Measurements from ENCODE around the gene DMD.

Gene DMD

GRCh38 chrX:31168551-31168950 is 2042.8 kb downstream of the DMD start:
- Histone ChIP-seq H3K27ac (ENCODE audit: low read length) (no peak overlapping the region), H3K9ac (ENCODE audit: low read length) (no peak overlapping the region), H3K36me3 (replicated peaks; ENCODE audit: insufficient read depth, low read length) (no peaks in the 10 kb centered on the region), H2AFZ (ENCODE audit: low read length) (no peak overlapping the region), H3K79me2 (ENCODE audit: low read length) (no peaks in the 10 kb centered on the region), H3K9me2 (replicated peaks; ENCODE audit: insufficient read depth, low read length) (no peaks in the 10 kb centered on the region), H3K4me1 (ENCODE audit: low read length) (no peaks in the 10 kb centered on the region), H3K27me3 (replicated peaks; ENCODE audit: insufficient read depth, low read length) (no peaks in the 10 kb centered on the region), H3K9me3 (replicated peaks; ENCODE audit: insufficient read depth, low read length) (no peaks in the 10 kb centered on the region), H3F3A (ENCODE audit: insufficient read depth, low read length) (no peaks in the 10 kb centered on the region), H3K4me3 (ENCODE audit: low read length) (no peak overlapping the region), H3K4me2 (ENCODE audit: low read depth, low read length) (no peak overlapping the region), H4K20me1 (ENCODE audit: insufficient read depth, low read length) (no peaks in the 10 kb centered on the region)
- TF ChIP-seq EZH2phosphoT487 (IDR thresholded peaks at IDR 0.05; ENCODE audit: low read length) (no peak), EZH2 (optimal IDR thresholded peaks at IDR 0.05; ENCODE audit: low read depth, low read length) (no peak)
- TF ChIP-seq, protein P1, sequence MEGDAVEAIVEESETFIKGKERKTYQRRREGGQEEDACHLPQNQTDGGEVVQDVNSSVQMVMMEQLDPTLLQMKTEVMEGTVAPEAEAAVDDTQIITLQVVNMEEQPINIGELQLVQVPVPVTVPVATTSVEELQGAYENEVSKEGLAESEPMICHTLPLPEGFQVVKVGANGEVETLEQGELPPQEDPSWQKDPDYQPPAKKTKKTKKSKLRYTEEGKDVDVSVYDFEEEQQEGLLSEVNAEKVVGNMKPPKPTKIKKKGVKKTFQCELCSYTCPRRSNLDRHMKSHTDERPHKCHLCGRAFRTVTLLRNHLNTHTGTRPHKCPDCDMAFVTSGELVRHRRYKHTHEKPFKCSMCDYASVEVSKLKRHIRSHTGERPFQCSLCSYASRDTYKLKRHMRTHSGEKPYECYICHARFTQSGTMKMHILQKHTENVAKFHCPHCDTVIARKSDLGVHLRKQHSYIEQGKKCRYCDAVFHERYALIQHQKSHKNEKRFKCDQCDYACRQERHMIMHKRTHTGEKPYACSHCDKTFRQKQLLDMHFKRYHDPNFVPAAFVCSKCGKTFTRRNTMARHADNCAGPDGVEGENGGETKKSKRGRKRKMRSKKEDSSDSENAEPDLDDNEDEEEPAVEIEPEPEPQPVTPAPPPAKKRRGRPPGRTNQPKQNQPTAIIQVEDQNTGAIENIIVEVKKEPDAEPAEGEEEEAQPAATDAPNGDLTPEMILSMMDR (IDR thresholded peaks at IDR 0.05; ENCODE audit: low read length): no peak
- no peak for DNase-seq

GRCh38 chrX:31166832-31167231 is 2044.5 kb downstream of the DMD start:
- H3K4me2 ChIP-seq (ENCODE audit: low read depth, low read length): no peak overlapping the region
- H3K9me3 ChIP-seq (replicated peaks; ENCODE audit: insufficient read depth, low read length): no peaks in the 10 kb centered on the region
- H3K9ac ChIP-seq (ENCODE audit: low read length): no peak overlapping the region
- no peaks in the 10 kb centered on the region for H3K79me2 ChIP-seq (ENCODE audit: low read length)
- no peaks in the 10 kb centered on the region for H3K9me2 ChIP-seq (replicated peaks; ENCODE audit: insufficient read depth, low read length)
- no peaks in the 10 kb centered on the region for H3K36me3 ChIP-seq (replicated peaks; ENCODE audit: insufficient read depth, low read length)
- H2AFZ ChIP-seq (ENCODE audit: low read length): no peak overlapping the region
- TF ChIP-seq EZH2phosphoT487 (IDR thresholded peaks at IDR 0.05; ENCODE audit: low read length) (no peak), EZH2 (optimal IDR thresholded peaks at IDR 0.05; ENCODE audit: low read depth, low read length) (no peak)
- TF ChIP-seq, protein P1 (IDR thresholded peaks at IDR 0.05; ENCODE audit: low read length): no peak
- no peaks in the 10 kb centered on the region for H3F3A ChIP-seq (ENCODE audit: insufficient read depth, low read length)
- H4K20me1 ChIP-seq (ENCODE audit: insufficient read depth, low read length): no peaks in the 10 kb centered on the region
- H3K27me3 ChIP-seq (replicated peaks; ENCODE audit: insufficient read depth, low read length): no peaks in the 10 kb centered on the region
- DNase-seq: no peak
- no peaks in the 10 kb centered on the region for H3K4me1 ChIP-seq (ENCODE audit: low read length)
- H3K27ac ChIP-seq (ENCODE audit: low read length): no peak overlapping the region
- no peak overlapping the region for H3K4me3 ChIP-seq (ENCODE audit: low read length)

DNA sequence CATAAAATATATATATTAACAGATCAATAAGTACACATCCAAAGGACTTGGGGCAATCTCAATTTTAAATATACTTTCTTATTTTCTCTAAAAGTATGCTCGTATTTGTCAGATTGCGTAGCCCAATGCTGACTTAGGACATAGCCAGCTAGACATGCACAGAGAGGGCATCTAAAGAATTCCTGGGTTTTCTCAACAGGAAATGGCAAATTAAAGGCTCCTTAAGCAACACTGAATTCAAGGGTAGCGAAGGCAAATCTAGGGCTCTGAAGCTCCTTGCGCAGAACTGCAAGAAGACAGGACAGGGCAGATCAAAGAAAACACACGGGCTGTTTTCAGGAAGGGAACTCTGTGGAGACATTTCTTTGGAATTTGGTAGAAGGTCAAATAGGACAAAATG is 2044.9 kb downstream of the DMD start:
- Histone ChIP-seq H3K4me1 (ENCODE audit: low read length) (no peaks in the 10 kb centered on the region), H3F3A (ENCODE audit: insufficient read depth, low read length) (no peaks in the 10 kb centered on the region), H3K4me2 (ENCODE audit: low read depth, low read length) (no peak overlapping the region), H3K27ac (ENCODE audit: low read length) (no peak overlapping the region), H3K27me3 (replicated peaks; ENCODE audit: insufficient read depth, low read length) (no peaks in the 10 kb centered on the region), H4K20me1 (ENCODE audit: insufficient read depth, low read length) (no peaks in the 10 kb centered on the region), H3K9ac (ENCODE audit: low read length) (no peak overlapping the region), H3K9me2 (replicated peaks; ENCODE audit: insufficient read depth, low read length) (no peaks in the 10 kb centered on the region), H2AFZ (ENCODE audit: low read length) (no peak overlapping the region), H3K36me3 (replicated peaks; ENCODE audit: insufficient read depth, low read length) (no peaks in the 10 kb centered on the region), H3K4me3 (ENCODE audit: low read length) (no peak overlapping the region), H3K79me2 (ENCODE audit: low read length) (no peaks in the 10 kb centered on the region), H3K9me3 (replicated peaks; ENCODE audit: insufficient read depth, low read length) (no peaks in the 10 kb centered on the region)
- TF ChIP-seq, protein P1 (IDR thresholded peaks at IDR 0.05; ENCODE audit: low read length): no peak
- TF ChIP-seq EZH2 (optimal IDR thresholded peaks at IDR 0.05; ENCODE audit: low read depth, low read length) (no peak), EZH2phosphoT487 (IDR thresholded peaks at IDR 0.05; ENCODE audit: low read length) (no peak)
- no peak for DNase-seq

Measured in MM.1S (cell line).